Esophagus (tissue), 2 donors: Measurements from ENCODE around the gene MYO7A. TPM values are rescaled to one million over a fixed set of nuclear protein-coding genes. Genes with fewer than 3 reads are reported as not detected.
"Not testable (repeated sequence)": the region's sequence is repeated elsewhere in the genome, so short reads cannot be mapped to it uniquely, and the experiment has no call there.

ENCODE experiments used
- H3K27ac ChIP-seq, 2 donors: one replicate each; pipeline ENCODE4 v1.5.1; 2013; ENCODE audit warnings: low read depth in 2 of 2, mild to moderate bottlenecking in 2 of 2, inconsistent platforms in 1 of 2, low read length in 1 of 2, moderate library complexity in 1 of 2
- H3K27me3 ChIP-seq, 2 donors: one replicate each; pipeline ENCODE4 v1.6.1; 2013; ENCODE audit warnings: low read length in 2 of 2, control low read depth in 1 of 2, mild to moderate bottlenecking in 1 of 2; ENCODE audit not compliant: insufficient read depth in 2 of 2, control insufficient read depth in 1 of 2
- H3K36me3 ChIP-seq, 2 donors: one replicate each; pipeline ENCODE4 v1.6.1; 2013; ENCODE audit warnings: low read length in 1 of 2; ENCODE audit not compliant: control insufficient read depth in 2 of 2, insufficient read depth in 2 of 2
- H3K4me1 ChIP-seq, 2 donors: one replicate each; pipeline ENCODE4 v1.6.1; 2013; ENCODE audit warnings: low read length in 1 of 2; ENCODE audit not compliant: control insufficient read depth in 2 of 2, insufficient read depth in 2 of 2
- H3K4me3 ChIP-seq, 2 donors: one replicate each; pipeline ENCODE4 v1.5.1; 2013; ENCODE audit warnings: low read length in 2 of 2, mild to moderate bottlenecking in 2 of 2, low read depth in 1 of 2, moderate library complexity in 1 of 2
- H3K9me3 ChIP-seq, 2 donors: one replicate each; pipeline ENCODE4 v1.6.1; 2013; ENCODE audit warnings: mild to moderate bottlenecking in 2 of 2, low read depth in 1 of 2, low read length in 1 of 2, moderate library complexity in 1 of 2; ENCODE audit not compliant: control insufficient read depth in 2 of 2, insufficient read depth in 1 of 2
- WGBS, 2 donors: extraction: QIAGEN DNeasy Blood & Tissue Kit; methylation state at CpG; one replicate each; pipeline ENCODE4 v1.1.7; 2013; 5-methylcytosine and 5-hydroxymethylcytosine counted together
- polyA plus RNA-seq, 2 donors: library from polyadenylated mRNA; stranded (reverse); fragments of 200-250 nt; gene quantifications; one replicate each; pipeline ENCODE4 v1.2.3, GENCODE V29; 2013
- donor health status: healthy with polysubstance abuse.
- donor health status: Bipolar disorder and iron deficiency.

MYO7A gene
- polyA plus RNA-seq, 2 donors, result 1.1 to 1.2 TPM

DNA sequence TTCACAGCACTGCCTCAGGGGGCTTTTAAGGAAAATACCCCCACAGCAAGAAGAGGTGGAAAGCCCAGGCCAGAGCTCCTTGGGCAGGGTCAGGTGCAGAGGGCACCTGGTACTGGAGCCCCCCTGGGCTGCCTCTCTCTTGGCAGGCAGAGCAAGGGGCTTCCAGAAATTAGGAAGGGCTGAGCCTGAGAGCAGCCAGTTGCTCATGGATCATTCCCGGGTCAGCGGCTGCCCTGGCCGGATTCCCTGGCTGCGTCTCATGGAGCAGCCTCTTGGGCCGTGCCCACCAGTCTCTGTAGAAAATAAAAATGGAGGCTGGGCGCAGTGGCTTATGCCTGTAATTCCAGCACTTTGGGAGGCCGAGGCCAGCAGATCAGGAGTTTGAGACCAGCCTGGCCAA is 35.7 kb upstream of the MYO7A start:
- H3K27me3 ChIP-seq, result no peaks in the 10 kb centered on the region
- WGBS, 2 donors, result 68 to 71% methylated on average over 7 of the region's 7 CpGs
- peaks cover 10 to 24% of the 10 kb centered on the region in 2 donors for H3K4me1 ChIP-seq
- peaks cover 0 to 2% of the 10 kb centered on the region in 2 donors for H3K9me3 ChIP-seq
- peaks cover 3 to 17% of the 10 kb centered on the region in 2 donors for H3K36me3 ChIP-seq
- H3K27ac ChIP-seq, result no peak overlapping the region
- H3K4me3 ChIP-seq, result no peak overlapping the region

DNA sequence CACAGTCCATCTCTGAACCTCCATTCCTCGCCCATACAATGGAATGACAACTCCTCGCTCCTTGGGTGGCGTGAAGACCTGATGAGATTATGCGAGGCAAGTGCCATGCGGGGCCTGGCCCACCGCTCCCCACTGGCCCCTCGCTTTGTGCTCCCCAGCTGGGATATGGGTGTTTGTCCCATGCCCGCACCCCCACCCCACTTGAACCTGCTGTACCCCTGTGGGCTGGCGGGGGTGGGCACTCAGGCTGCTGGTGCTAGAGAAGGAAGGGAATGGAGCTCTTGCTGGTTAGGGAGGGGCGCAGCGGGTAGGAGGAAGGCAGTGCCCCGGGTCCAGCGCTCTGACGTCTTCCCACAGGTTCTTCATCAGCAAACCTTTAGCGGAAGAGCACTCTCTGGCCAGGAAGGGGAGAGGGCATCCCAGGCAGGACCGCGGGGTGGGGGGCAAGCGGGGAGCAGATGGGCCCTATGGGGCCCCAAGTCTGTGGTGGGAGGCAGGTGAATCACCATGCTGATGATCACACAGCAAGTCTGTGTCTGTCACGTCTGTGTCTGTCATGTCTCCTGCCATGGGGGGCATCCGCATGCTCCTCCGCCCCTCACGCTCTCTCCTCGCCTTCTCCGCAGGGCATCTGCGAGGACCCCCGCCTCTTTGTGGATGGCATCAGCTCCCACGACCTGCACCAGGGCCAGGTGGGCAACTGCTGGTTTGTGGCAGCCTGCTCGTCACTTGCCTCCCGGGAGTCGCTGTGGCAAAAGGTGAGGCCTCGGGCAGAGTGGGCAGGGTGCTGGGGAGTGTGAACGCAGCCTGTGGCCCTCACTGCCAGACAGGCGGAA is 34.8 kb upstream of the MYO7A start:
- Histone ChIP-seq H3K4me1 (peaks cover 8 to 17% of the 10 kb centered on the region in 2 donors), H3K4me3 (no peak overlapping the region), H3K27me3 (no peaks in the 10 kb centered on the region), H3K9me3 (peaks cover 0 to 2% of the 10 kb centered on the region in 2 donors), H3K36me3 (peaks cover 3 to 17% of the 10 kb centered on the region in 2 donors), H3K27ac (no peak overlapping the region)
- WGBS, 2 donors, result 88% methylated on average over 33 of the region's 33 CpGs

DNA sequence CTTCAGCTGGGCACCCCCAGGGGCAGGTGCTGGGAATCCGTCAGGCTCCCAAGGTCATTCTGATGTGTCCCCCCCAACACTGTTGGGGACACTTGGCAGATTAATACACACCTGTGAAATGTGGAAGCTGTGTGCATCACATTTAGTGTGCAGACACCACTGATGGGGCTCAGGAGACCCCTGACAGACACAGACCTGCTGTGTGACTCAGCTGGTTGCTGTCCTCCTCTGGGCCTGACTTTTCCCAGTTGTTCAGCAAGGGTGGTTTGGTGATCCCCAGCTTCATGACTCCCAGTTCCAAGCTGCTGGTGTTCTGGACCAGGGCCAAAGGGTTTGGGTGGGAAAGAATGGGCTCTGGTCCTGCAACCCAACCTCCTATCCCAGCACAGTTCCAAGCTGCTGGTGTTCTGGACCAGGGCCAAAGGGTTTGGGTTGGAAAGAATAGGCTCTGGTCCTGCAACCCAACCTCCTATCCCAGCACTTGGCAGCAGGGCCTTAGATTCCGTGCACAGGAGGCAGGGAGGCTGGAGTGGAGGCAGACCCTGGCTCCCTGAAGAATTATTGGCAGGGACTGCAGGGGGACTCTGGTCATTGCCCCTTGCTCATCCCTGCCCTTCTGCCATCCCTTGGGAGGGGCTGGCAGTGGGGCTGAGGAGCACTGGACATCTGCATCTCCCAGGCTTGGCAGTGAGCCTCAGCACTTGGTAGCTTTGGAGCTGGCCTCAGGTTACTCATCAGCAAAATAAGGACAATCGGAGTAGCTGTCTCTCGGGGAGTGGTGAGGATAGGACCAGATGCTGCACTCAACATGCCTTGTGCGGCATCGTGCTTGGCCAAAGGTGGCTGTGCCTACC is 33.8 kb upstream of the MYO7A start:
- Histone ChIP-seq H3K27ac (no peak overlapping the region), H3K36me3 (peaks cover 3 to 17% of the 10 kb centered on the region in 2 donors), H3K4me3 (no peak overlapping the region), H3K9me3 (peaks cover 0 to 2% of the 10 kb centered on the region in 2 donors), H3K27me3 (no peaks in the 10 kb centered on the region), H3K4me1 (peaks cover 8 to 10% of the 10 kb centered on the region in 2 donors)
- WGBS, 2 donors, result 88 to 90% methylated on average over 6 of the region's 6 CpGs

DNA sequence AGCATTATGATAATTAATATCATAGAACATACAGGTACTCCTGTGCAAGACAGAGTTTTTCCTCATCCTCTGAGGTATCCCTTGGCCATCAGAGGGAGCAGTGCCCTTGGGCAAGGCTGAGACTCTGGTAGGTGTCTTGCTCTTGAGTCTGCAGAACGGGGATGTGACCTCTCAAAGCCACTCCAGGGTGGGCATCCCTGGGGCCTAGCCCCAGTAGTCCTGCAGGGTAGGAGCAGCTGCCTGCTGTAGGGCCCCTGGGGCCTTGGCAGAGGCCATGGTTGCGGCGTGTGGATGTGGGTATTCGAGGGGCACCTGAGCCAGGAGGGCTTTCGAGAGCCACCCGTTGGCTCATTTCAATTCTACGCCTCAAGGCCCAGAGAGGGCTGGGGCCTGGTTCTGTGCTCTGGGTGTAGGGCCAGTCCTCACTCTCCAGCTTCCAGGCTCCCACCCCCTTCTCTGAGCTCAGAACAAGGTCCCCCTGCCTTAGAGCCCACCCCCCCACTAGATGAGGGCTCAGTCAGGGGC is 33.1 kb upstream of the MYO7A start:
- H3K27me3 ChIP-seq, result no peaks in the 10 kb centered on the region
- no peak overlapping the region for H3K4me3 ChIP-seq
- 92% methylated on average over 7 of the region's 7 CpGs for WGBS, 2 donors
- H3K9me3 ChIP-seq, result peaks cover 0 to 2% of the 10 kb centered on the region in 2 donors
- H3K36me3 ChIP-seq, result peaks cover 3 to 17% of the 10 kb centered on the region in 2 donors
- peaks cover 6 to 8% of the 10 kb centered on the region in 2 donors for H3K4me1 ChIP-seq
- H3K27ac ChIP-seq, result no peak overlapping the region

DNA sequence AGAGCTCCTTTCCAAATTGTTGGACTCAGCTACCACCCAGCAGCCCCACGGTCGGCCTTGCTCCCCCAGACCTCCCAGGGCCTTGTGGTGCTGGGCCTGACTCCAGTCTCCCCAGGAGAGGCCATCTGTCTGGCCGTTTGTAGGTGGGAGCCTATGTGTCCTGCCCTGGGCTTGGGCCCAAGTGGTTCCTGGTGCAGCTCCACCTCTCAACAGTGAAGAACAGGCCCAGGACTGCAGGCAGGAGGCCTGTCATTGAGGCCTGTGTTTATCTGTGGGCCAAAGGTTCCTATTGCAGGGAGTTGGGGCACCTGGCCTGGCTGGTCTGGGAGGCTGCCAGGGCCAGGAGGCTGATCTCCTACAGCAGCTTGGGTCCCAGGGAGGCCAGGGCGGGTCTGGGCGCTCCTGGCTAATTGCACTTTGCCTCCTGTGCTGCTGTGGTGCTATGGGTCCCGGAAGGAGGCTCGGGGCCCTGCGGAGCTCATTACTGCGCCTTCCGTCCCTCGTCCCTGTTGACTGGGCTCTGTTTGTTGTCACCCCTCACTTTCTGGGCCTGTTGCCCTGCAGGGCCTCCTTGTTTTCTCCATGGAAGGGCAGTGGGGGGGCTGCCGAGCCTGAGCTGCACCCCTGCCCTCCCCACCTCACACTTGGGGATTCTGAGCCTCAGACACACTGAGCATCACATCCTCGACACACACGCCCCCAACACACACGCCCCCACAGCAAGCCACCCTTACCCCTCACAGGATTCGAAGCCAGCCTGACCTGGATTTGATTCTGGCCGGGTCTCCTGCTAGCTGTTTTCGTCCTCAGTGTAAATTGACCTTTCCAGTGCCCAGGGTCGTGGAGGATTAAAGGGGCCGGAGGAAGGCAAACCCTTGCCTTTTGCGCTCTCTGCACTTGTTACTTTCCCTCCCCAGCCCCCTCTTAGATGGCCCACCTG is 32.2 kb upstream of the MYO7A start:
- Histone ChIP-seq H3K27me3 (no peaks in the 10 kb centered on the region), H3K36me3 (peaks cover 3 to 17% of the 10 kb centered on the region in 2 donors), H3K9me3 (peaks cover 0 to 2% of the 10 kb centered on the region in 2 donors), H3K4me3 (no peak overlapping the region), H3K27ac (no peak overlapping the region), H3K4me1 (peaks cover under 1 to 2% of the 10 kb centered on the region in 2 donors)
- WGBS, 2 donors, result 80 to 89% methylated on average over 21 of the region's 21 CpGs

DNA sequence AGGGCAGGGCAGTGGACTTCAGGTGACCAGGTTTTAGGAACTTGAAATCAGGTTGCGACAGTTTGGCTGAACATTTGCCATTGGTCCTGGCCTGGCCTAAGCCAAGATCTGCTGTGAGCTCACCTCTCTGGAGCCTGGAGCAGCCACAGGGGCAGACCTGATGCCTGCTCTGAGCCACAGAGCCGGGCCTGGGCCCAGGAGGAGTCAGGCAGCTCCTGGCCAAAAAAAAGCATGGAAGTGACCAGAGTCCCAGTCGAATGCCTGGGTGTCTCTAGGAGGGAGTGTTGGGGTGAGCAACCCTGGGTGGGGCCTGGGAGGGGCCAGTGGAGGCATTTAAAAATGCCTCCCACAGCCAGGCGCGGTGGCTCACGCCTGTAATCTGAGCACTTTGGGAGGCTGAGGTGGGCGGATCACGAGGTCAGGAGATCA is 31.4 kb upstream of the MYO7A start:
- no peak overlapping the region for H3K27ac ChIP-seq
- WGBS, 2 donors, result 82 to 89% methylated on average over 8 of the region's 8 CpGs
- H3K4me1 ChIP-seq, result no peaks in the 10 kb centered on the region
- no peak overlapping the region for H3K4me3 ChIP-seq
- peaks cover 3 to 17% of the 10 kb centered on the region in 2 donors for H3K36me3 ChIP-seq
- peaks cover 0 to 2% of the 10 kb centered on the region in 2 donors for H3K9me3 ChIP-seq
- no peaks in the 10 kb centered on the region for H3K27me3 ChIP-seq

DNA sequence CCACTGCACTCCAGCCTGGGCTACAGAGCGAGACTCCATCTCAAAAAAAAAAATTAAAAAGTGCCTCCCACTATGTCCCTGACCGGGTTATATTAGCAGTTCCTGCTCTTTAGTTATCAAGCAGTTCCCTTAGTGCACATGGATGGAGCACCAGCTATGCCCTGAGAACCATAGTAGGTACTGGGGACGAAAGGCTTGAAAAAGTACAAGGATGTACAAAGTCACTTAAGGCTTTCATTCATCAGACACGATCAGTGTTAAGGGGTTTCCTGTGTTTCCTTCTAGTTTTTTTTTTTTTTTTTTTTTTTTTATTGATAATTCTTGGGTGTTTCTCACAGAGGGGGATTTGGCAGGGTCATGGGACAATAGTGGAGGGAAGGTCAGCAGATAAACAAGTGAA is 30.9 kb upstream of the MYO7A start:
- not testable (repeated sequence) for H3K27ac ChIP-seq, H3K9me3 ChIP-seq, H3K4me3 ChIP-seq, H3K4me1 ChIP-seq, H3K27me3 ChIP-seq
- peaks cover 3 to 17% of the 10 kb centered on the region in 2 donors for H3K36me3 ChIP-seq
- whole genome bisulfite sequencing, 2 donors, result 82 to 84% methylated on average over 4 of the region's 4 CpGs

DNA sequence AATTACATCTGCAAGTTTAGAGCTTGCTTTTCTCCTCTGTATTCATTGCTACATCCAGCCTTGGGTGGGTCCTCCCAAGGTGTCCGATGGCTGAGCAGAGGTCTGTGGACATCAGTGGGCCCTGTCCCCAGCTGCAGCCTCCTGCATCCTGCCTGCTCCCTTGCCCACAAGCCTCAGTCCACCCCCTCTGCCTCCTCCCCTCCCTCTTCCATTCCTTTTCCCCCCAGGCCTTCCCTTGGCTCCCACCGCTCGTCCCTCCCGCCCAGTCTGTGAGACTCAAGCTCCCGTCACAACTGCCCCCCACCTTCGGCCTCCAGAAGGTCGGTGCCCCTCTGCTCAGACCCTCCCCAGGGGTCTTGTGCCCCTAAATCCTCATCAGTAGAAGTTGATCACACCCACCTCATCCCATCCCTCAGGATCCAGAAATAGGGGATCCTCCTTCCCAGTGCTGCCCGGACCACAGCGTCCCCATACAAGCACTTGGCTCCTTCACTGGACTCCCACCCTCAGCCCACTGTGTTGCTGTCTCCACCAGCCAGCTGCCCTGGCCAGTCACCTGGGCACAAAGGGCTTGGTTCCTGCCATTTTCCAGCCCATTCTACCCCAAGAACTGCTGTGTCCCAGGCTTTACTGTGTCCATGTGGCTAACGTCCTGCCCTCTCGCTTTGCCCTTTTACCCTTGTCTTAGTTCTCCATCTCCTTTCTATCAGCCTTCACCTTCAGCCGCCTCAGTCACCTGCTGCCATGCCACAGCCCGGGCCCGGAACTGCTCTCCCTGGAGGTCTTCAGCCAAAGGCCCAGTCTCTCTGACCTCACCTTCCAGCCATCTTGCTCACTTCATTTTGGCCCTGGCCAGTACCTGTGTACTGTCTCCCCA is 27.6 kb upstream of the MYO7A start:
- WGBS, 2 donors, result 95% methylated on average over 14 of the region's 14 CpGs
- Histone ChIP-seq H3K27me3 (no peaks in the 10 kb centered on the region), H3K36me3 (peaks cover 0 to 4% of the 10 kb centered on the region in 2 donors), H3K27ac (no peak overlapping the region), H3K4me1 (no peaks in the 10 kb centered on the region), H3K9me3 (peaks cover 0 to 2% of the 10 kb centered on the region in 2 donors), H3K4me3 (no peak overlapping the region)
